CD14-positive monocyte (primary cell): Measurements from ENCODE around the gene ARHGEF40. TPM values are rescaled to one million over a fixed set of nuclear protein-coding genes. Genes with fewer than 3 reads are reported as not detected.
A peak's percentile ranks its signal among the peaks of the same experiment; 100 is the strongest.

Experiments used
- DNase-seq, 3 donors: peaks; one replicate each; pipeline ENCODE4 v3.0.0-alpha.2; 2011 to 2022
- H2AFZ ChIP-seq: 2 replicates; pipeline ENCODE4 v1.6.0; 2012; ENCODE audit warnings: mild to moderate bottlenecking, low read depth, low read length, inconsistent platforms; ENCODE audit not compliant: insufficient read depth, poor library complexity, severe bottlenecking
- H3K27ac ChIP-seq, 2 donors: 1 replicate in 1 of 2; 2 replicates in 1 of 2; pipeline ENCODE4 v1.5.1; 2012 to 2013; ENCODE audit warnings: low read length in 2 of 2, control low read depth in 1 of 2, inconsistent platforms in 1 of 2, low read depth in 1 of 2, mild to moderate bottlenecking in 1 of 2
- H3K27me3 ChIP-seq, 2 donors: one replicate each; pipeline versions ENCODE4 v1.6.0 to v1.6.1; 2011 to 2013; ENCODE audit warnings: low read length in 2 of 2; ENCODE audit not compliant: control insufficient read depth in 2 of 2, insufficient read depth in 2 of 2
- H3K36me3 ChIP-seq, 2 donors: replicated peaks in 1 of 2; 1 replicate in 1 of 2; 2 replicates in 1 of 2; pipeline versions ENCODE4 v1.5.1 to v1.6.1; 2012 to 2013; ENCODE audit warnings: low read length in 2 of 2, control low read depth in 1 of 2, inconsistent platforms in 1 of 2, mild to moderate bottlenecking in 1 of 2; ENCODE audit not compliant: insufficient read depth in 2 of 2, control insufficient read depth in 1 of 2
- H3K4me1 ChIP-seq, 2 donors: 1 replicate in 1 of 2; 2 replicates in 1 of 2; pipeline versions ENCODE4 v1.5.1 to v1.6.1; 2012 to 2013; ENCODE audit warnings: low read length in 2 of 2, control low read depth in 1 of 2, inconsistent platforms in 1 of 2, mild to moderate bottlenecking in 1 of 2, moderate library complexity in 1 of 2; ENCODE audit not compliant: insufficient read depth in 2 of 2, control insufficient read depth in 1 of 2
- H3K4me2 ChIP-seq: replicated peaks from 2 replicates; pipeline ENCODE3; 2012; ENCODE audit warnings: low read length, moderate library complexity, mild to moderate bottlenecking; ENCODE audit not compliant: poor library complexity, severe bottlenecking; ENCODE audit errors: extremely low read depth
- H3K4me3 ChIP-seq, 3 experiments: fragments of 200-600 bp in 1 of 3; sonication (generic) in 1 of 3; replicated peaks in 1 of 3; 1 replicate in 2 of 3; 2 replicates in 1 of 3; pipeline ENCODE4 v1.5.1; 2011 to 2013; ENCODE audit warnings: low read length in 3 of 3, mild to moderate bottlenecking in 3 of 3, control low read depth in 2 of 3, low read depth in 2 of 3, inconsistent platforms in 1 of 3, moderate library complexity in 1 of 3
- H3K79me2 ChIP-seq: 2 replicates; pipeline ENCODE4 v1.6.0; 2012; ENCODE audit warnings: mild to moderate bottlenecking, control low read depth, inconsistent platforms, low read length, moderate library complexity; ENCODE audit not compliant: insufficient read depth
- H3K9ac ChIP-seq: 2 replicates; pipeline ENCODE4 v1.6.0; 2017; ENCODE audit warnings: low read length, mild to moderate bottlenecking; ENCODE audit not compliant: insufficient read depth, poor library complexity, severe bottlenecking
- H3K9me3 ChIP-seq, 2 donors: replicated peaks in 1 of 2; 1 replicate in 1 of 2; 2 replicates in 1 of 2; pipeline versions ENCODE4 v1.5.1 to v1.6.1; 2012 to 2013; ENCODE audit warnings: low read length in 2 of 2, control low read depth in 1 of 2; ENCODE audit not compliant: control insufficient read depth in 1 of 2, insufficient read depth in 1 of 2
- H4K20me1 ChIP-seq: 2 replicates; pipeline ENCODE4 v1.6.0; 2012; ENCODE audit warnings: mild to moderate bottlenecking, low read length, control low read depth, moderate library complexity; ENCODE audit not compliant: insufficient read depth
- H3K27ac Mint-ChIP-seq, 7 donors: one replicate each; pipeline ENCODE4 v1.8.0; 2020; ENCODE audit warnings: mild to moderate bottlenecking in 7 of 7, mixed read lengths in 7 of 7, moderate library complexity in 6 of 7, inconsistent platforms in 2 of 7
- H3K27me3 Mint-ChIP-seq, 3 donors: one replicate each; pipeline ENCODE4 v1.8.0; 2021 to 2022; ENCODE audit warnings: low read depth in 3 of 3, mild to moderate bottlenecking in 3 of 3, mixed read lengths in 3 of 3, moderate library complexity in 3 of 3, inconsistent platforms in 1 of 3
- H3K36me3 Mint-ChIP-seq, 2 donors: one replicate each; pipeline ENCODE4 v1.8.0; 2020; ENCODE audit warnings: mixed read lengths in 2 of 2, inconsistent platforms in 1 of 2, mild to moderate bottlenecking in 1 of 2
- H3K4me1 Mint-ChIP-seq: one replicate; pipeline ENCODE4 v1.8.0; 2020; ENCODE audit warnings: mild to moderate bottlenecking, mixed read lengths
- H3K4me3 Mint-ChIP-seq, 2 donors: one replicate each; pipeline ENCODE4 v1.8.0; 2020; ENCODE audit warnings: mild to moderate bottlenecking in 2 of 2, mixed read lengths in 2 of 2, moderate library complexity in 1 of 2
- H3K9me3 Mint-ChIP-seq, 7 donors: one replicate each; pipeline ENCODE4 v1.8.0; 2020 to 2022; ENCODE audit warnings: mixed read lengths in 7 of 7, mild to moderate bottlenecking in 6 of 7, moderate library complexity in 6 of 7, inconsistent platforms in 2 of 7
- CTCF ChIP-seq: fragments of 200-600 bp; IDR thresholded peaks from one replicate; pipeline ENCODE4 v1.8.0; 2022; ENCODE audit warnings: antibody characterized with exemption, mild to moderate bottlenecking
- WGBS: methylation state at CpG from one replicate; pipeline ENCODE4 v1.1.5; 2013; ENCODE audit warnings: missing lambda C conversion rate; ENCODE audit not compliant: insufficient coverage; 5-methylcytosine and 5-hydroxymethylcytosine counted together
- intact Hi-C, 2 donors: fragments of 100-400 bp; cut with micrococcal nuclease; formaldehyde crosslinking; loops; one replicate each; pipeline versions ENCODE4 v1.15.0 to v1.15.1; 2023
- polyA plus RNA-seq, 3 donors: library from polyadenylated mRNA; depleted of rRNA in 1 of 3; unstranded in 2 of 3; stranded (reverse) in 1 of 3; fragments of 300-500 nt in 2 of 3; fragments of >200 nt in 1 of 3; fragmentation: Illumina TruSeq in 2 of 3; gene quantifications; 1 replicate in 2 of 3; 2 replicates in 1 of 3; pipeline ENCODE4 v1.2.3, GENCODE V29; 2012 to 2021

The ARHGEF40 gene
- polyA plus RNA-seq, 3 donors = 12.1 to 114 (median 15.3) TPM

- Mint-ChIP-seq H3K36me3 (peaks cover 51 to 59% of the 10 kb centered on the region in 2 donors), H3K4me3 (no peak overlapping the region), H3K4me1 (peaks cover 39% of the 10 kb centered on the region), H3K27me3 (peaks cover 5 to 9% (median 6%) of the 10 kb centered on the region in 3 donors), H3K9me3 (peaks cover 0 to 3% (median 0%) of the 10 kb centered on the region in 7 donors), H3K27ac (peak overlapping the region in 3 of 7 donors; percentile 42 to 80 (median 58))
- 100% methylated on average over 8 of the region's 9 CpGs for WGBS
- Histone ChIP-seq H3K79me2 (peaks cover 38% of the 10 kb centered on the region), H3K36me3 (peaks cover 55 to 64% of the 10 kb centered on the region in 2 donors), H3K9ac (no peak overlapping the region), H2AFZ (no peak overlapping the region), H3K4me1 (peaks cover 34 to 39% of the 10 kb centered on the region in 2 donors), H3K9me3 (no peaks in the 10 kb centered on the region), H3K4me3 (no peak overlapping the region), H3K27ac (no peak overlapping the region), H3K4me2 (no peak overlapping the region), H4K20me1 (peaks cover 11% of the 10 kb centered on the region), H3K27me3 (peaks cover 0 to 3% of the 10 kb centered on the region in 2 donors)
- DNase-seq = no peak
- no peak for TF ChIP-seq CTCF
- intact Hi-C loops = no loop called here
These were observed 3.8 kb downstream of the ARHGEF40 start for GRCh38 chr14:21073921-21074320.

GRCh38 chr14:21074398-21075272 is 4.5 kb downstream of the ARHGEF40 start:
- peak overlapping the region in 1 of 2 donors; percentile 3 for H3K27ac ChIP-seq
- intact Hi-C loops = no loop called here

More at GRCh38 chr14:21074398-21075272, 4.5 kb downstream of the ARHGEF40 start:
- Mint-ChIP-seq H3K4me3 (no peak overlapping the region), H3K36me3 (peaks cover 58 to 66% of the 10 kb centered on the region in 2 donors), H3K9me3 (peaks cover 0 to 3% (median 0%) of the 10 kb centered on the region in 7 donors), H3K27me3 (peaks cover 1 to 5% (median 2%) of the 10 kb centered on the region in 3 donors), H3K27ac (peak overlapping the region in 4 of 7 donors; percentile 48 to 63 (median 56)), H3K4me1 (peaks cover 32% of the 10 kb centered on the region)
- peaks cover 62 to 71% of the 10 kb centered on the region in 2 donors for H3K36me3 ChIP-seq
- TF ChIP-seq CTCF = no peak
- H3K4me1 ChIP-seq = peaks cover 27 to 32% of the 10 kb centered on the region in 2 donors
- H3K79me2 ChIP-seq = peaks cover 33% of the 10 kb centered on the region
- H3K4me2 ChIP-seq = no peak overlapping the region
- H3K27me3 ChIP-seq = no peaks in the 10 kb centered on the region
- no peak for DNase-seq
- 98% methylated on average over 20 of the region's 26 CpGs for WGBS
- peaks cover 11% of the 10 kb centered on the region for H4K20me1 ChIP-seq
- no peaks in the 10 kb centered on the region for H3K9me3 ChIP-seq
- no peak overlapping the region for H3K4me3 ChIP-seq
- no peak overlapping the region for H3K9ac ChIP-seq
- H2AFZ ChIP-seq = no peak overlapping the region
